ENCODE measurements around the gene FANCC.

GRCh38 chr9:95104581-95104960 lies 212.9 kb downstream of the FANCC start:
- TF ChIP-seq ZNF274 (IDR thresholded peaks at IDR 0.05; ENCODE audit: borderline replicate concordance, extremely low read depth, low read length): no peak
- no peak for TF ChIP-seq POLR2A (IDR thresholded peaks at IDR 0.05; ENCODE audit: control extremely low read depth in 1 of 2, low read depth in 2 of 2, low read length in 2 of 2)
- TF ChIP-seq CTCF (IDR thresholded peaks at IDR 0.05; ENCODE audit: control extremely low read depth in 1 of 3, insufficient read depth in 1 of 3, low read depth in 1 of 3, low read length in 3 of 3): no peak
- no peak for TF ChIP-seq POLR2AphosphoS5 (IDR thresholded peaks at IDR 0.05; ENCODE audit: low read depth, low read length)
- no peak for TF ChIP-seq JUN (IDR thresholded peaks at IDR 0.05; ENCODE audit: low read depth, low read length)
- TF ChIP-seq KDM5A (IDR thresholded peaks at IDR 0.05; ENCODE audit: low read length): no peak
- no peak for TF ChIP-seq SIN3A (conservative IDR thresholded peaks at IDR 0.05 in 1 of 2, IDR thresholded peaks at IDR 0.05 in 1 of 2; ENCODE audit: low read depth in 1 of 2, low read length in 2 of 2)
- TF ChIP-seq SUZ12 (IDR thresholded peaks at IDR 0.05; ENCODE audit: low read length): no peak
- TF ChIP-seq TAF1 (IDR thresholded peaks at IDR 0.05; ENCODE audit: low read depth, low read length): no peak
- TF ChIP-seq EZH2 (IDR thresholded peaks at IDR 0.05; ENCODE audit: low read depth, low read length, severe bottlenecking): no peak
- no peak for TF ChIP-seq SP2 (IDR thresholded peaks at IDR 0.05; ENCODE audit: low read length)
- TF ChIP-seq CHD2 (IDR thresholded peaks at IDR 0.05; ENCODE audit: low read length): no peak
